A549 (cell line): ENCODE measurements around the gene GON7. TPM values are rescaled to one million over a fixed set of nuclear protein-coding genes. Genes with fewer than 3 reads are reported as not detected.

Experiments
- ATAC-seq, 2 experiments: fragments of 200-7000 bp in 1 of 2; fragments of >200 bp in 1 of 2; cut with Nextera tagmentation in 1 of 2; cut with Tn5 transposase in 1 of 2; 3 replicates each; pipeline versions ENCODE4 v1.8.0 to v1.9.1; 2018 to 2020; ENCODE audit warnings: mild to moderate bottlenecking in 1 of 2, moderate library complexity in 1 of 2
- CTCF ChIA-PET: fragments of 300-600 bp; sonication (Branson Sonifier 250); formaldehyde crosslinking; extraction: SDS; loops from one replicate; lab custom pipeline; 2021; ENCODE audit warnings: antibody characterized with exemption, inconsistent platforms; lab: Yijun Ruan, JAX
- POLR2A ChIA-PET: fragments of 350-600 bp; formaldehyde crosslinking; extraction: SDS; loops from one replicate; lab custom pipeline; 2021; ENCODE audit warnings: antibody characterized with exemption, inconsistent platforms; lab: Yijun Ruan, JAX
- DNase-seq, 2 experiments: peaks; one replicate each; pipeline versions ENCODE4 v3.0.0 to v3.0.0-alpha.2; 2011 to 2016; ENCODE audit warnings: low read depth in 1 of 2, low spot score in 1 of 2
- FAIRE-seq: peaks from 2 replicates; lab custom pipeline; 2011; peaks lifted over from hg19 to GRCh38; lab: Jason Lieb, UNC
- H3K27ac ChIP-seq, 2 experiments: fragments of >200 bp; sonication (Bioruptor Twin); formaldehyde crosslinking; 3 replicates each; pipeline ENCODE4 v1.5.1; 2016 to 2017
- H3K4me1 ChIP-seq: fragments of >200 bp; sonication (Bioruptor Twin); formaldehyde crosslinking; 3 replicates; pipeline ENCODE4 v1.6.1; 2016
- H3K4me2 ChIP-seq: fragments of >200 bp; sonication (Bioruptor Twin); formaldehyde crosslinking; 3 replicates; pipeline ENCODE4 v1.6.1; 2016
- H3K4me3 ChIP-seq: fragments of >200 bp; sonication (Bioruptor Twin); formaldehyde crosslinking; 3 replicates; pipeline ENCODE4 v1.5.1; 2016
- H3K9me3 ChIP-seq: fragments of >200 bp; sonication (Bioruptor Twin); formaldehyde crosslinking; 3 replicates; pipeline ENCODE4 v1.6.1; 2016
- ATOH8 ChIP-seq: fragments of 250-450 bp; sonication (Bioruptor Pico); IDR thresholded peaks from 2 replicates; pipeline ENCODE4 v1.5.0; 2020; ENCODE audit warnings: low read depth, mild to moderate bottlenecking, moderate library complexity
- BHLHE40 ChIP-seq: IDR thresholded peaks from 2 replicates; pipeline ENCODE4 v1.6.1; 2012; ENCODE audit warnings: low read depth, low read length, inconsistent platforms
- CHD4 ChIP-seq: fragments of 200-600 bp; sonication (generic); IDR thresholded peaks from 2 replicates; pipeline ENCODE4 v1.6.1; 2016; ENCODE audit warnings: antibody characterized with exemption, mild to moderate bottlenecking, borderline replicate concordance
- E2F6 ChIP-seq: IDR thresholded peaks from 2 replicates; pipeline ENCODE4 v1.6.1; 2012; ENCODE audit warnings: low read depth, borderline replicate concordance
- ELK1 ChIP-seq: fragments of 150-350 bp; IDR thresholded peaks from 2 replicates; pipeline ENCODE4 v1.6.1; 2014; ENCODE audit warnings: low read depth, mild to moderate bottlenecking, low read length
- FOSL2 ChIP-seq, 2 experiments: fragments of 450-650 bp in 1 of 2; fragments of >200 bp in 1 of 2; sonication (Bioruptor Twin) in 1 of 2; formaldehyde crosslinking; IDR thresholded peaks; 2 replicates each; pipeline versions ENCODE4 v1.5.0 to v1.6.1; 2016 to 2020; ENCODE audit warnings: mild to moderate bottlenecking in 1 of 2, moderate library complexity in 1 of 2
- HDAC2 ChIP-seq: fragments of 200-600 bp; sonication (generic); IDR thresholded peaks from 2 replicates; pipeline ENCODE4 v1.6.1; 2016
- HOXA7 ChIP-seq: fragments of 250-450 bp; sonication (Bioruptor Pico); IDR thresholded peaks from 2 replicates; pipeline ENCODE4 v1.5.0; 2020; ENCODE audit warnings: mild to moderate bottlenecking, moderate library complexity
- HOXB13 ChIP-seq: fragments of 250-450 bp; sonication (Bioruptor Pico); IDR thresholded peaks from 2 replicates; pipeline ENCODE4 v1.5.0; 2020; ENCODE audit warnings: low read depth, mild to moderate bottlenecking, moderate library complexity
- JUNB ChIP-seq: fragments of >200 bp; sonication (Bioruptor Twin); formaldehyde crosslinking; IDR thresholded peaks from 2 replicates; pipeline ENCODE4 v1.6.1; 2016
- KDM5A ChIP-seq: fragments of 200-600 bp; sonication (generic); IDR thresholded peaks from 2 replicates; pipeline ENCODE4 v1.6.1; 2016; ENCODE audit warnings: antibody characterized with exemption, mild to moderate bottlenecking
- NPAS2 ChIP-seq: fragments of 250-450 bp; sonication (Bioruptor Pico); IDR thresholded peaks from 2 replicates; pipeline ENCODE4 v1.8.0; 2022; ENCODE audit warnings: mild to moderate bottlenecking, moderate library complexity, borderline replicate concordance
- POLR2A ChIP-seq: IDR thresholded peaks from 2 replicates; pipeline ENCODE4 v1.6.1; 2012; ENCODE audit warnings: mild to moderate bottlenecking, low read length
- SMC3 ChIP-seq: fragments of >200 bp; sonication (Bioruptor Twin); formaldehyde crosslinking; IDR thresholded peaks from 3 replicates; pipeline ENCODE4 v1.6.1; 2018; ENCODE audit warnings: inconsistent platforms
- ZFP36 ChIP-seq: fragments of 450-650 bp; IDR thresholded peaks from 2 replicates; pipeline ENCODE4 v1.6.1; 2014; ENCODE audit warnings: borderline replicate concordance; ENCODE audit not compliant: partially characterized antibody
- ZSCAN20 ChIP-seq: fragments of 250-450 bp; sonication (Bioruptor Pico); IDR thresholded peaks from 2 replicates; pipeline ENCODE4 v1.8.0; 2022; ENCODE audit warnings: mild to moderate bottlenecking, moderate library complexity
- WGBS: methylation state at CpG from one replicate; pipeline ENCODE4 v1.1.6; 2017; ENCODE audit errors: missing lambda C conversion rate; 5-methylcytosine and 5-hydroxymethylcytosine counted together
- polyA plus RNA-seq, 4 experiments: library from polyadenylated mRNA; depleted of rRNA in 3 of 4; stranded (reverse); fragments of >200 nt; fragmentation: RNase III in 1 of 4; extraction: RNeasy Plus Mini Kit Qiagen cat#74134 plus additional on column Dnase treatment in 1 of 4; gene quantifications; 2 replicates in 3 of 4; 3 replicates in 1 of 4; pipeline ENCODE4 v1.2.3, GENCODE V29; 2011 to 2017
- TF ChIP-seq, protein P1 (sequence below): fragments of 250-450 bp; sonication (Bioruptor Pico); IDR thresholded peaks from 2 replicates; pipeline ENCODE4 v1.5.0; 2021; ENCODE audit warnings: mild to moderate bottlenecking, moderate library complexity, borderline replicate concordance
- TF ChIP-seq, protein P2 (sequence below): fragments of 450-650 bp; IDR thresholded peaks from 2 replicates; pipeline ENCODE4 v1.6.1; 2014; ENCODE audit warnings: antibody characterized with exemption
- TF ChIP-seq, protein P3 (sequence below): fragments of 200-600 bp; sonication (generic); IDR thresholded peaks from 2 replicates; pipeline ENCODE4 v1.6.1; 2016; ENCODE audit warnings: antibody characterized with exemption, mild to moderate bottlenecking, moderate library complexity
- TF ChIP-seq, protein P4 (sequence below): fragments of >200 bp; sonication (Bioruptor Twin); formaldehyde crosslinking; IDR thresholded peaks from 2 replicates; pipeline ENCODE4 v1.6.1; 2016

GON7 gene
- polyA plus RNA-seq, 2 of the 4 experiments (the other 2 are of a cell fraction), result 19.2 to 22.1 TPM

- no peak for TF ChIP-seq JUNB
- no peak for TF ChIP-seq ZSCAN20 (CRISPR knock-in tag)
- TF ChIP-seq ATOH8 (CRISPR knock-in tag), result no peak
- no peak for TF ChIP-seq SMC3
- TF ChIP-seq BHLHE40, result no peak
- TF ChIP-seq, all 56 proteins: peak for 0
Observed at GRCh38 chr14:93156693-93157369, 50.0 kb downstream of the GON7 start (continued).

GRCh38 chr14:93155667-93156066 lies 51.2 kb downstream of the GON7 start:
- no peak overlapping the region for H3K4me2 ChIP-seq
- H3K4me3 ChIP-seq, result no peak overlapping the region
- ChIA-PET POLR2A (no interaction called here), CTCF (interaction anchor here (0.6 to 1.6 kb wide), 4 partner anchors 16 to 208 kb away, joined by 3 to 9 read pairs (median 4); partner anchors contain the start of gene ITPK1)
- no peaks in the 10 kb centered on the region for H3K9me3 ChIP-seq
- FAIRE-seq, result no peak
- peaks cover 9% of the 10 kb centered on the region; the same call in 1 of the 3 replicates for H3K4me1 ChIP-seq
- 65% methylated on average over 2 of the region's 2 CpGs for WGBS
- TF ChIP-seq, protein P1, sequence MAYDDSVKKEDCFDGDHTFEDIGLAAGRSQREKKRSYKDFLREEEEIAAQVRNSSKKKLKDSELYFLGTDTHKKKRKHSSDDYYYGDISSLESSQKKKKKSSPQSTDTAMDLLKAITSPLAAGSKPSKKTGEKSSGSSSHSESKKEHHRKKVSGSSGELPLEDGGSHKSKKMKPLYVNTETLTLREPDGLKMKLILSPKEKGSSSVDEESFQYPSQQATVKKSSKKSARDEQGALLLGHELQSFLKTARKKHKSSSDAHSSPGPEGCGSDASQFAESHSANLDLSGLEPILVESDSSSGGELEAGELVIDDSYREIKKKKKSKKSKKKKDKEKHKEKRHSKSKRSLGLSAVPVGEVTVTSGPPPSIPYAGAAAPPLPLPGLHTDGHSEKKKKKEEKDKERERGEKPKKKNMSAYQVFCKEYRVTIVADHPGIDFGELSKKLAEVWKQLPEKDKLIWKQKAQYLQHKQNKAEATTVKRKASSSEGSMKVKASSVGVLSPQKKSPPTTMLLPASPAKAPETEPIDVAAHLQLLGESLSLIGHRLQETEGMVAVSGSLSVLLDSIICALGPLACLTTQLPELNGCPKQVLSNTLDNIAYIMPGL (CRISPR knock-in tag), result no peak
- TF ChIP-seq HOXA7, result no peak
- ATAC-seq, result no peak
- no peak for DNase-seq
- no peak overlapping the region for H3K27ac ChIP-seq

DNA sequence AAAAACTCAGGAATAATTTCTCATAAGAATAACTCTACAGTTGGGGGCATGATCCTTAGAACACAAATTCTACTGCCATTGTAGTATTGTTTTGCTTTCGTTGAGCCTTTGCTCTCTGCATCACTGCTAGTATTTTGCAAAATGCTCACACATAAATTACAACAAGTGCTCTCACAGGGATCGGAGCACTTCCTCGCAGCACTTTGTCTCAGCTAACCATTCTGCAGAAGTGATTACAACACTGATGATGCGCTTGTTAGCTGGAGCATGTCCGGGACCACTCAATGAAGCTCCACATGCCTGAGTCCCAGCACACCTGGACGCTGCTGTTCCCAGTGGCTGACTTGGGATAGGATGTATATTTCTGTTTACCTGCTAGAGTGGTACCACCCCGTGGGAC lies 53.7 kb downstream of the GON7 start:
- Histone ChIP-seq H3K4me2 (no peak overlapping the region), H3K9me3 (no peaks in the 10 kb centered on the region), H3K4me3 (no peak overlapping the region), H3K4me1 (peaks cover 8% of the 10 kb centered on the region; the same call in 1 of the 3 replicates)
- ChIA-PET CTCF (interaction anchor here (1.0 kb wide), 1 partner anchor 14 kb away, joined by 5 read pairs; no protein-coding TSS in a partner anchor), POLR2A (no interaction called here)
- DNase-seq, result no peak
- TF ChIP-seq HOXB13 (CRISPR knock-in tag) (no peak), NPAS2 (CRISPR knock-in tag) (no peak), CHD4 (no peak), HDAC2 (no peak), KDM5A (no peak), ELK1 (no peak), BHLHE40 (no peak), ZFP36 (no peak), POLR2A (no peak), FOSL2 (IDR thresholded peaks at IDR 0.05) (no peak), FOSL2 (CRISPR knock-in tag; IDR thresholded peaks at IDR 0.05) (no peak), ATOH8 (CRISPR knock-in tag) (no peak), E2F6 (no peak)
- TF ChIP-seq, protein P2, sequence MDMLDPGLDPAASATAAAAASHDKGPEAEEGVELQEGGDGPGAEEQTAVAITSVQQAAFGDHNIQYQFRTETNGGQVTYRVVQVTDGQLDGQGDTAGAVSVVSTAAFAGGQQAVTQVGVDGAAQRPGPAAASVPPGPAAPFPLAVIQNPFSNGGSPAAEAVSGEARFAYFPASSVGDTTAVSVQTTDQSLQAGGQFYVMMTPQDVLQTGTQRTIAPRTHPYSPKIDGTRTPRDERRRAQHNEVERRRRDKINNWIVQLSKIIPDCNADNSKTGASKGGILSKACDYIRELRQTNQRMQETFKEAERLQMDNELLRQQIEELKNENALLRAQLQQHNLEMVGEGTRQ, result no peak
- TF ChIP-seq, protein P3, sequence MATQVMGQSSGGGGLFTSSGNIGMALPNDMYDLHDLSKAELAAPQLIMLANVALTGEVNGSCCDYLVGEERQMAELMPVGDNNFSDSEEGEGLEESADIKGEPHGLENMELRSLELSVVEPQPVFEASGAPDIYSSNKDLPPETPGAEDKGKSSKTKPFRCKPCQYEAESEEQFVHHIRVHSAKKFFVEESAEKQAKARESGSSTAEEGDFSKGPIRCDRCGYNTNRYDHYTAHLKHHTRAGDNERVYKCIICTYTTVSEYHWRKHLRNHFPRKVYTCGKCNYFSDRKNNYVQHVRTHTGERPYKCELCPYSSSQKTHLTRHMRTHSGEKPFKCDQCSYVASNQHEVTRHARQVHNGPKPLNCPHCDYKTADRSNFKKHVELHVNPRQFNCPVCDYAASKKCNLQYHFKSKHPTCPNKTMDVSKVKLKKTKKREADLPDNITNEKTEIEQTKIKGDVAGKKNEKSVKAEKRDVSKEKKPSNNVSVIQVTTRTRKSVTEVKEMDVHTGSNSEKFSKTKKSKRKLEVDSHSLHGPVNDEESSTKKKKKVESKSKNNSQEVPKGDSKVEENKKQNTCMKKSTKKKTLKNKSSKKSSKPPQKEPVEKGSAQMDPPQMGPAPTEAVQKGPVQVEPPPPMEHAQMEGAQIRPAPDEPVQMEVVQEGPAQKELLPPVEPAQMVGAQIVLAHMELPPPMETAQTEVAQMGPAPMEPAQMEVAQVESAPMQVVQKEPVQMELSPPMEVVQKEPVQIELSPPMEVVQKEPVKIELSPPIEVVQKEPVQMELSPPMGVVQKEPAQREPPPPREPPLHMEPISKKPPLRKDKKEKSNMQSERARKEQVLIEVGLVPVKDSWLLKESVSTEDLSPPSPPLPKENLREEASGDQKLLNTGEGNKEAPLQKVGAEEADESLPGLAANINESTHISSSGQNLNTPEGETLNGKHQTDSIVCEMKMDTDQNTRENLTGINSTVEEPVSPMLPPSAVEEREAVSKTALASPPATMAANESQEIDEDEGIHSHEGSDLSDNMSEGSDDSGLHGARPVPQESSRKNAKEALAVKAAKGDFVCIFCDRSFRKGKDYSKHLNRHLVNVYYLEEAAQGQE, result no peak
- TF ChIP-seq, protein P4, sequence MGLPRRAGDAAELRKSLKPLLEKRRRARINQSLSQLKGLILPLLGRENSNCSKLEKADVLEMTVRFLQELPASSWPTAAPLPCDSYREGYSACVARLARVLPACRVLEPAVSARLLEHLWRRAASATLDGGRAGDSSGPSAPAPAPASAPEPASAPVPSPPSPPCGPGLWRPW, result no peak
- TF ChIP-seq, all 56 proteins: peak for 0
- 74% methylated on average over 7 of the region's 7 CpGs for WGBS
- ATAC-seq, result no peak
- FAIRE-seq, result no peak
- H3K27ac ChIP-seq, result no peak overlapping the region
